NCI-H526 (cell line): Measurements from ENCODE around the gene DEXI.
"Not testable (repeated sequence)": the region's sequence is repeated elsewhere in the genome, so short reads cannot be mapped to it uniquely, and the experiment has no call there.

ENCODE experiments used
- DNase-seq, 2 experiments: peaks; one replicate each; lab custom pipeline; 2025; lab: John Stamatoyannopoulos, UW

DEXI gene

GRCh38 chr16:10941127-10941933, 938 bp downstream of the DEXI start:
- DNase-seq: peak in 1 of 2 experiments; percentile 36

DNA sequence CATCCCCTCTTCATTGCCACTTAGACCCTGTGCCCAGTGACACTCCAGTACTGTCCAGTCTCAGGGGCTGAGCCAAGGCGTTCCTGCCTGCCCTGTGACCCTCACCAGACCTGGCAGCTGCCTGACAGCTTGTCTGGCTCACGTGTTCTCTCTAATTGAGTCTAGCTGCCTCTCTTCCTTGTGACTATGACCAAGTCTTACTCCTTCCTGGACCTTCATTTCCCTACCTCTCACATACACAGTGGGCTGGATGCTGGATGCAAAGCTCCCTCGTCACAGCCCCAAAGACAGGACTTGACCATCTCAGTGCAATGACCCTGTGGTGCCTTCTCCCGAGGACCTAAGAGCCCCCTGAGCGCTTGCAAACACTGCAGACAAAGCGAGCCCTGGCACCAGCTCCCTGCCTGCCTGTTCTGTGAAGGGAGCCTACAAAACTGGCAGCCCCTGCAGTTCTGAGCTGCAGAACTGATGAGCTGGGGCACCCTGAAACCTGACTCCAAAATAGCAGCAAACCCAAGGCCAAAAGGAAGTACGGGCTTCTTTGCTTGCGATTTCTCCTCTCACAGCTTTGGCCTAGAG, 1.7 kb downstream of the DEXI start:
- peak in 1 of 2 experiments; percentile 43 for DNase-seq

GRCh38 chr16:10939649-10940234, 2.5 kb downstream of the DEXI start:
- no peak for DNase-seq

DNA sequence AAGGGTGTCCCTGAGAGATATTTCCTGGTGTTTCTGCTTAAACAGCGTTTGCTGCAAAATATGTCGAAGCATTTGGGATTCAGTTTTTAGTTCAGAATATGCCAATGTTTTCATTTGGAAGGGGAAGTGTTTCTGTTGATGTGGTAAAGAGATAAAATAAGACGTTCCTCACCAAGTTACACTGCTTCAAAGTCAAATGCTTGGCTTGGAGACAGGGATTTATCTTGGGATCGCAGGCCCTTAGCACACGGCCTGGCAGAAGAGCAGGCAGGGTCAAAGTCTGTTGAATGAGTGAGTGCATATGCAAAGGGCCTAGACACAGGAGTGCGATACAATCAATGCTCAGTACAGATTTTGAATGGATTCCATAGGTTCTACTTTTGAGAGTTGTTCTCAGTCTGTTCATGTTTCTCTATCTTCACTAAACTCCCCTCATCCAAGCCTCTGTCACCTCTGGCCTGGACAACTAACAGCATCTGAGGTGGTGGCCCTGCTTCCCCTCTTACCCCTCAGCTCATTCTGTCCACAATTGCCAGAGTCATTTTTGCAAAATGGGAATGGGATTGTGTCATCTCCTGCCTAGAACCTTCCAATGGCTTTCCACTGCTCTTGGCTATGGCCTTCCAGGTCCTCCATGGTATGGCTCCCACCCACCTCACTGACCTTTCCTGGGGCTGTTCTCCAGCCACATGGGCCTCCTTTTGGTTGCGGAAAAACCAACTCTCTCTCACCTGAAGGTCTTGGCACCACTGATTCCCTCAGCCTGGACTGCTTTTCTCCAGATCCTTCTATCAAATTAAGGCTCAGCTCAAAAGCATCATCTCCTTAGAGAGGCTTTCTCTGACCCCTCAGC, 3.2 kb downstream of the DEXI start:
- peak in 1 of 2 experiments; percentile 54 for DNase-seq

DNA sequence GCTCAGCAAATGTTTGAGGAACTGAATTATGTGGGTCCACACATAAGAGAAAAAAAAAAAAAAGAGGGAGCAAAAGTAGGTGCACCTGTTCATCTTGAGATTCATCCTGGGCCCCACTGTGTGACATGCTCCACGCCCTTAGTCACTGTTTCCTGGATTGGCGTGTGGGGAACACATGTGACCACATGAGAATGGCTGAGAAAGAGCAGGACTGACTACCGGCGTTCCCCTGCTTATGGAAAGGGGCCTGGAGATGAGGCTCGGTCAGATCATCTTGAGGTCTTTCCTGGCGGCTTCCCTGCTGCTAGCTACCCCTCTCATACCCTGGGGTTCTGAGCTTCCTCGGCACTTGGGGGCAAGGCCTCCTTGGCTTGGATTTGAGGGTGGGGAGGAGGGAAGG, 3.9 kb downstream of the DEXI start:
- no peak for DNase-seq

- no peak for DNase-seq
These were observed 5.0 kb downstream of the DEXI start for GRCh38 chr16:10937068-10937859.

DNA sequence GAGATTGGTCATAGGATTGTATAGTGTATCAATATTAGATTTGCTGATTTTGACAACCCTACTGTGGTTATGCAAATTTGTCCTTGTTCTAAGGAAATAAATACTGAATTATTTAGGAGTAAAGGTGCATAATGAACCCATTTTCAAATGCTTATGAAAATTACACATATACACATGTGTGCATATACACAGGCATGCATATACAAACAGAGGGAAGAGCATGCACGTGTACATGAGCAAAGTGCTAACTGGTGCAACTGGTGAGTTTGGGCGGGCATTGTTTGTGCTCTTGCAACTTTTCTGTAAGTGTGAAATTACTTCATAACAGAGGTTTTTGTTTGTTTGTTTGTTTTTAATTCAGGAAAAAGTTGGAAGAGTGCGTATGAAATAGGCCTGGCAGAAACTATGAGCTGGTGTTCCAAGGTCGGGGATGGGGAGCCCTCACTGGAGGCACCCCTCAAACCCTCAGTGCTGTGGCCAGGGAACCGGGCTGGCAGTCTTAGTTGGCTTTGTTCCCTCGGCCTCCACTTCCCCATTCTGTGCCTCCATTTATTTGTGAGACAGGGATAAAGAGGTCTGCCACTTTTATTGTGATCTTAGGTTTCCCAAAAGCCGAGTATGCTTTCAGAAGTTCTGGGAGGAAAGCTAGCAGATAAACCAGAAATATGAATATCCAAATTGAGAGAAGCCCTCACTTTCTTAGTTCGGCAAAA, 5.8 kb downstream of the DEXI start:
- no peak for DNase-seq

- DNase-seq: no peak
These were observed 6.9 kb downstream of the DEXI start for GRCh38 chr16:10935226-10935915.

DNA sequence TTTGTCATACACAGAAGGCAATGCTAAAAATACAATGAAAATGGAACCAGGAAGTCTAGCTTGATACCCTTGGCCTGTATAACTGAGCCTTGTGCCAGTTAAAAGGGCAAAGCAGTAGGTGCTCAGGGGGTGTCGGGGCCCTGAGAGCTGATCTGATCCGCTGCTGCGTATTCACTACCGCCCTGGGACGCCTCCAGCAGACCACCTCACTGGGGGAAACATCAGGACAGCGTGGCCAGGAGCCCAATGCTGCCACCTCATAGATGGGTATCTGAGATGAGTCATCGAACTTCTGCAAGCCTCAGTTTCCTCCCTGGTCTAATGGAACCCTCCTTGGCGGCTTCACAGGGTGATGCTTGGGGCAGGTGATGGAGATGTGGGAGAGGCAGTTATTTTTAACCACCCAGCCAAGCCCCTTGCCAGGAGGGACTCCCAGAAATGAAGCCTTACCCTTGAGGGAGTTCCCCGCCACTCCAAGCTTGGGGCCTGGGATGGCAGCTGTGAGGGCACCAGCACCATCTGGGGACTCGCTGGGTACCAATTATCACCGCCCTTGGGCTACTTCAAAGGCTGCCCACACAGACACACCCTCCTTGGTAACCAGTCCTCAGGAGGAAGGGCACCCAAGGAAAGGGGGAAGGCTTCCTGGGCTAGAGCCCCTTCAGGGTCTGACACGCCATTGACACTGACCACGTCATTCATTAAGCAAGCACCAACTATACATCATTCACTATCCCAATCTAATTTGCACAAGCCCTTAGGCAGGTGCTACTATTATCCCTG, 7.8 kb downstream of the DEXI start:
- DNase-seq: no peak

GRCh38 chr16:10933865-10934264, 8.4 kb downstream of the DEXI start:
- no peak for DNase-seq

GRCh38 chr16:10932959-10933710, 9.1 kb downstream of the DEXI start:
- no peak for DNase-seq

DNA sequence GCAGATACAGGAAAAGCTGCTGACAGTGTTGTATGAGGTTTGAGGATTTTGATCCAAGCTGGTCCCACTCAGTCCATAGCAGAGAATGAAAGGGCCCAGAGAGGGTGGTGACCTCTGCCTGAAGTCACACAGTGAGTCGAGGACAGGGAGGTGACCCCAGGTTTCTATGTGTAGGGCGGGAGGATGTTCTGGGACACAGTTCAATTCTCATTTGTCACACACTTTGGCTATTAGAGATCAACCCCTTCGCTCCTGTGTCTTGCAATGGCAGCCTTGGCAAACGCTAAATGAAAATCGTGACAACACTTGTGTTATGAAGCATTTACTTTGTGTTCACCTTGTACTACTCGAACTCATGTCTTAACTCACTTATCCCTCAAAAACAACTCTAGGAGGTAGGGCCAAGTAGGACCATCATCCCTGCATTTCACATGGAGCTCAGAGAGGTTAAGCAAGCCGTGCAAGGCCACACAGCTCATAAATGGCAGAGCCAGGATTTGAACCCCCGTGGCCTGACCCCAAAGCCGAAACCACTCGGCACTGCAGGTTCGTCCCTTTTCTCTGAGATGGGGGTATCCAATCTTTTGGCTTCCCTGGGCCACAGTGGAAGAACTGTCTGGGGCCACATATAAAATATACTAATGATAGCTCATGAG, 10.2 kb downstream of the DEXI start:
- no peak for DNase-seq

DNA sequence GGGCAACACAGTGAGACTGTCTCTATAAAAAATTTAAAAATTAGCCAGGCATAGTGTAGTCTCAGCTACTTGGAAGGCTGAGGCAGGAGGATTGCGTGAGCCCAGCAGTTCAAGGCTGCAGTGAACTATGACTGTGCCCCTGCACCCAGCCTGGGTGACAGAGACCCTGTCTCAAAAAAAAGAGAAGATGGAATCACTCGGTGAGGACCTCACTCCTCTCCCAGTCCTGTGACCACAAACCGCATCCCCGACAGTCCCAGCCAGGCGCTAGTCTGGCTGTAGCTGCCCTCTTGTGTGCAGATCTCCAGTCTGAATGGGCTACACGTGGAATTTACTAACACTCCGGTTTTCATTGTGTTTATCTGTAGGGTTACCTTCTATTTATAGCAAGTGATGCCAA, 11.1 kb downstream of the DEXI start:
- DNase-seq: no peak

GRCh38 chr16:10930755-10931093, 11.5 kb downstream of the DEXI start:
- no peak for DNase-seq

DNA sequence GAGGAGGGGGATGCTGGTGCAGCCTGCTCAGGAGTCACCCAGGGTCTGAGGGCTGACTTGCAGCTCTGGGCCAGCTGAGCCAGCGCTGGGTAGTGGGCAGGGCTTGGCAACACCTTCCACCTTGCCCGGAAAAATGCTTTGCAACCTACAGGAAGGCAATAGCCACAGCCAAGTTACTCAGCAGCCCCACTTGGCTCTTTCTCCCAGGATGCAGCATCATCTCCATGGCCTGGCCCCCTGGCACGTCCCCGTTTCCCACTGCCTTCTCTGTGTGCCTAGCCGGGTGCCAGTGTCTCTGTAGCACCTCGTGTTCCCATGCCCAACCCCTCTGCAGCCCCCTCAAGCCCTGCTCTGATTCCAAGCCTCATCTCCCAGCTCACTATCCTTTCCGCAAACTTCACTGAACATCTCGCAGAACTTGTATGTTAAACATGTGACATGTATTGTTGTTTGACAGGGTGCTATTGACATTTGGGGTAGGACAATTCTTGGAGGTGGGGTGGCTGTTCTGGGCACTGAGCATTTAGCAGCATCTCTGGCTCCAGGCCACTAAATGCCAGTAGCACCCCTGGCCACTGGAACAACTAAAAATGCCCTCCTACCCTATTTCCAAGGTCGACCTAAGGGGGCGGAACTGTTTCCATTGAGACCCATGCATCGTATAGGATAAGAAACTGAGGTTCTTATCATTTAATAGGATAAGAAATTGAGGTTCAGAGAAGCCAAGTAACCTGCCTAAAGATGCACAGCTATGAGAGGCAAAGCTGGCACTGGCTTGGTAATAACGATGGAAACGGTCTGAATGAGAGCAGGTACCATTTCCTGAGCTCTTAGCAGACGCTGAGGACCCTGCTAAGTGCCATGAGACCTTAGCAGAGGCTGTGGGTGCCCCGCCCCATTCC, 12.2 kb downstream of the DEXI start:
- DNase-seq: no peak

GRCh38 chr16:10929097-10929496, 13.2 kb downstream of the DEXI start:
- not testable (repeated sequence) for DNase-seq

GRCh38 chr16:10927497-10928112, 14.7 kb downstream of the DEXI start:
- no peak for DNase-seq
